Fibroblast of gingiva (primary cell): Measurements from ENCODE around the gene ZNF736.
"Not testable (repeated sequence)": the region's sequence is repeated elsewhere in the genome, so short reads cannot be mapped to it uniquely, and the experiment has no call there.

Experiments
- DNase-seq: peaks from one replicate; pipeline ENCODE4 v3.0.0-alpha.2; 2011; ENCODE audit warnings: low read depth

The ZNF736 gene

DNA sequence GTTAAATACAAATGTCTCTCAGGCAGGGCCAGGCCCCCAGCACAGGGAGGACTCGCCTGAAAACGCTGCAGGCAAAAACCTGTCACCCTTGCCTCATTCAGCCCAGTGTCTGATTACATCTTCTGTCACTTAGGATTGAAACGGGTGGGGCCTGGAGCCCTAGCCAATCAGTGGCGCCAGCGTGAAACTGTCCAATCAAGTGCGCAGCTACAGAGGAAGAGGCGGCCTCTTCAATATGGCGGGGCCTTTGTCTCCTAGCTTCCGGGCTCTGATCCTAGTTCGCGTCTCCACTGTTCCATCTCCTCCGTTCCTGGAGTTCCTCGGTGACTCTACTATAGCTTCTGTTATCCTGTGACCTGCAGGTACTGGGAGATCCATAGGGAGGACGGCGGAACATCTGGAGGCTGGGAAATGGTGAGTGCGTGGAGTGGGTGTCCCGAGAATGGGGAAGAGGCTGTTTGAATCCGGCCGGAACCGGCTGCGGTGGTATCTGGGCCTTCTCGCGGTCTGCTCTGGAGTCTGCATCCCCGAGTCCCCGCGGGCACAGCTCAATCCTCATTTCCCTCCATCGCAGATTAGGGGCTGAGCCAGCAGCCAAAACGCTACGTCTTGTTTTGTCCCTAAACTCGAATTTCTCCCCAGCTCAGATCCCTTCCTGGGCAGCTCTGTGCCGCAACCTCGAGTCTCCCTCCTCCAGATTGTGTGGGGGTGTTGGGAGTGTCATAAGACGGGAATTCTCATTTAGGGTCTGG lies at the start of gene ZNF736:
ZNF736 (plus strand) TSS at position 222 of the 752 bp plus-strand sequence; CDS start at position 412, 190 bp downstream.
- DNase-seq = peak; percentile 95

DNA sequence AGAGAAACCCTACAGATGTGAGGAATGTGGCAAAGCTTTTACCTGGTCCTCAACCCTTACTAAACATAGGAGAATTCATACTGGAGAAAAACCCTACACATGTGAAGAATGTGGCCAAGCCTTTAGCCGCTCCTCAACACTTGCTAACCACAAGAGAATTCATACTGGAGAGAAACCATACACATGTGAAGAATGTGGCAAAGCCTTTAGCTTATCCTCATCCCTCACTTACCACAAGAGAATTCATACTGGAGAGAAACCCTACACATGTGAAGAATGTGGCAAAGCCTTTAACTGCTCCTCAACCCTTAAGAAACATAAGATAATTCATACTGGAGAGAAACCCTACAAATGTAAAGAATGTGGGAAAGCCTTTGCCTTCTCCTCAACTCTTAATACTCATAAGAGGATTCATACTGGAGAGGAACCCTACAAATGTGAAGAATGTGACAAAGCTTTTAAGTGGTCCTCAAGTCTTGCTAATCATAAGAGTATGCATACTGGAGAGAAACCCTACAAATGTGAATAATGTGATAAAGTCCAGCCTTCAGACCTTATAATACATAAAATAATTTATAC lies 47.3 kb upstream of the ZNF736 start:
- no peak for DNase-seq

DNA sequence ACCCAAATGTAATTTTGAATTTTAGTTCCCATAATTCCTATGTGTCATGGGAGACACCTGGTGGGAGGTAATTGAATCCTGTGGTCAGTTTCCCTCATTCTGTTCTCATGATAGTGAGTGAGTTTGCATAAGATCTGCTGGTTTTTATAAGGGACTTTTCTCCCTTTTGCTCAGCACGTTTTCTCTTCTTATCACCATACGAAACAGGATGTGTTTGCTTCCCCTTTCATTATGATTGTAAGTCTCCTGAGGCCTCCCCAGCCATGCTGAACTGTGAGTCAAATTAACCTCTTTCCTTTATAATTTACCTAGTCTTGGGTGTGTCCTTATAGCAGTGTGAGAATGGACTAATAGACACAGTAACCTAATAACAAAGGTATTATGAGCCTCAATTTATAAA lies 36.1 kb upstream of the ZNF736 start:
- DNase-seq = no peak

DNA sequence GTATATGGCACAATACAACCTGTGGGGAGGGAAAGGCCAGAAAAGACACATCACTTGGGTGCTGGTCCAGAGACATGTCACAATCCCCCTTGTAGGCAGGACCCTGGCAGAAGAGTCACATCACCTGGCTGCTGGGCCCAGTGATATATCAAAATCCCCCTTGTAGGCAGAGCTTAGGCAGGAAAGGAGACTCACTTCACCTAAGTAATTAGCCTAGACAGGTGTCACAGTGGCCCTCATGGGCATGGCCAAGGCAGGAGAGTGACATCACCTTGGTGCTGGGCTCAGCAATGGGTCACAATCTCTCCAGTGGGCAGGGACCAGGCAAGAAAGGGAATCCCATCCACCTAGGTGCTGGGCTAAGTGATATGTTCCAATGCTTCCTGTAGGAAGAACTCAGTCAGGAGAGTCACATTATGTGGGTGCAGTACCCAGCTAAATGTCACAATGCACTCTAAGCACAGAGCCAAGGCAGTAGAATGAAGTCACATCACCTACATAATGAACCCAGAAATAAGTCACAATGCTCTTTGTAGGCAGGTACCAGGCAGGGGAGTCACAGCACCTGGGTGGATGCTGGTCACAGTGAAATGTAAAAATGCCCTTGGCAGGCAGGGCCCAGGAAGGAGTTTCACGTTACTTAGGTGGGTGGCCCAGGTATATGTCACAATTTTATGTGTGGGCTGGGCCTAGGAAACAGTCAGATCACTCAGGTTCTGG lies 18.9 kb upstream of the ZNF736 start:
- no peak for DNase-seq

DNA sequence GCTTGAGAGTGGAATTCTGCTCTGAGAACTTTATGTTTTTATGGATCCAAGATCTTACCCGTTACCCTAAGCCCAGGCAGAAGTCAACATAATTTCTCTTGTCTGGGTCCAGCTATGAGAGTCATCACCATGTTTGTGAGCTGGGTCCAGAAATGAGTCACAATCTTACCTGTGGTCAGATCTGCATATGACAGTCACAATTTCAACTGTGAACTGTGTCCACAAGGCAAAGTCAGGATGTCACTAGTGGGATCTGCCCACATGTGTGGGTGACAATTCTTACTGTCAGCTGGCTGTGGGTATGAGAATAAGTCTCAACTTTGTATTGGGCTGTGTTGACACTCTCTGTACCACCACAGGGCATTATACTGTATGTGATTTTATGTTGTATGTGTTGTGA lies 16.3 kb upstream of the ZNF736 start:
- DNase-seq = not testable (repeated sequence)

DNA sequence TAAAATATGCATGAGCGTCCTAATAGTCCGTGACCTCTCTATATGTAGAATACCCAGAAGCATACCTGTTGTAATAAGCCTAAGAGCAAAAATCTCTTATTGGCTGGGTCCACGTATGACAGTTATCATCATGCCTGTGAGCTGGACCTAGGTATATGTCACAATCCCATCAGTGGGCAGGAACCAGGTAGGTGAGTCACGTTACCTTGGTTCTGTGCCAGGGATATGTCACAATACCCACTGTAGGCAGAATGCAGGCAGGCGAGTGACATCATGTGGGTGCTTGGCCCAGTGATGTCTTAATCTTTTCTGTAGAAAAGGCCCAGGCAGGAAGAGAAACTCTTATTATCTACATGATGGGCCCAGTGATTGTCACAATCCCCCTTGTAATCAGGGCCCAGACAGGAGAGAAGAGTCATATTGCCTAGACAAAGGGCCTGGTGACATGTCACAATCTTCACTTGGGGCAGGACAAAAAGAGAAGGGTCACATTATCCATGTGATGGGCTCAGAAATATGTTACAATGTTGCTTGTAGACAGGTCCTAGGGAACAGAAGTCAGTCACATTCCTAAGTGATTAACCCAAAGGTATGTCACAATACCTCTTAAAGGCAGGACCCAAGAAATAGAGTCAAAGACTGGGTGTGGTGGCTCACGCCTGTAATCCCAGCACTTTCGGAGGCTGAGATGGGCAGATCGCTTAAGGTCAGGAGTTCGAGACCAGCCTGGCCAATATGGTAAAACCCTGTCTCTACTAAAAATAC lies 12.9 kb upstream of the ZNF736 start:
- DNase-seq = no peak

DNA sequence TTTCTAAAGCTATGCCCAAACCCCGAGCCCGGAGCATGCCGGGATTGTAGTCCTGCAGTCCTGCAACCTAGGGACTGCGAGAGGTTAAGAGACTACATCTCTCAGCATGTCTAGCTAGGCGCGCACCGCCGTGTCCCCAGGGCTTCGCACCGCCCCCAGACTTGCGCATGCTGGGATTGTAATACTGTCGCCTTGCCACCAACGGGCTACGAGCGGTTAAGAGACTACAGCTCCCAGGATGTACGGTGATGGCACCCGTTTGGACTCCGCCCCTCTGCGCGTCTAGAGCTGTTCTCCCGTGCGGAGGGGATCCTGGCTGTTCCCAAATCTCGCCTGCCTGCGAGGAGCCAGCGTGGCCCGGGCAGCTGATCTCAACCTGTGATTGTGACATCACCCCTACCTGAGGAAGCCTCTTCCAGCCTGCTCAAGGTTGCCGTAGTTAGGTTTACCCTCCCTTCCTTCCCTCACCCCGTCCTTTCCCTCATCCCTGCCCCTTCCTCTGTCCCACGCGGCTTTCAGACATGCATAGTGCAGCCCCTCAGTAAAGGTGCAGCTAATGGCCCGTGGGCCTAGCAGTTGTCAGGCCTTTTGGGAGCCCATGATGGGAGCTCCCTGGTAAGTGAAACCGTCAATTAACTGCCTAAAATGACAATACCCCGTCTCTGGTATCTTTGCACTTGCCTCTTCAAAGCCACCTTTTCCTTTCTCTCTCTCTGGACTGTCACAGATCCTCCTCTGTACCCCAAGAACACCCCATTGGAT lies 6.3 kb upstream of the ZNF736 start:
- DNase-seq = peak; percentile 96

DNA sequence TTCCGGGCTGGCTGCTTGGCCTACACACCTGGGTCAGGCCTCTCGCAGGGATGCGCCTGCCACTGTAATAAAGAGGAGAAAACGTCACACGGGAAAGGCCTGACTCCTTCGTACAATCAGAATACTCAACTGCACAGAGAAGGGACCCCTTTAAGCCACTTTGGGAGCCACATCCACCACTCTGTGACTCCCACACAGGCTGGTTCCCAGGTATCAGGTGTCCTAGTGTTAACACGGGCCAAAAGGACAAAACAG lies 5.8 kb upstream of the ZNF736 start:
- DNase-seq = no peak

DNA sequence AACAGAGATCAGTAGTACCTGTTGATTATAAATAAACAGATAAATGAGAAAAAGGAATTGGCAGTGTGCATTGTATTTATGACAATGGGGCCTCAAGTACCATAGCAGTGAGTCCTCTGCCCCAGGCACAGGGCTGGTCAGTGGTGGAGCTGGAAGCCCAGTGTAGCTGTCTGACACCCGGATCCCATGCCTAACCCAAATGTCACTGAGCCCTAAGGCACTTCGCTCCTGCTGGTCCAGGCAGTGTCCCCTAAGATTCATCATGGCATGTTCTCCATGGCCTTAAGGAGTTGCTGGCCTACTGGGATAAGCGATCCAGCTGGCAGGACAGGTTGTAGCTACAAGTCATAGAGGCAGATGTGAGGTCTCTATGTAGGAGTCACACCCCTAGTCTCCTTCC lies 3.3 kb upstream of the ZNF736 start:
- no peak for DNase-seq

DNA sequence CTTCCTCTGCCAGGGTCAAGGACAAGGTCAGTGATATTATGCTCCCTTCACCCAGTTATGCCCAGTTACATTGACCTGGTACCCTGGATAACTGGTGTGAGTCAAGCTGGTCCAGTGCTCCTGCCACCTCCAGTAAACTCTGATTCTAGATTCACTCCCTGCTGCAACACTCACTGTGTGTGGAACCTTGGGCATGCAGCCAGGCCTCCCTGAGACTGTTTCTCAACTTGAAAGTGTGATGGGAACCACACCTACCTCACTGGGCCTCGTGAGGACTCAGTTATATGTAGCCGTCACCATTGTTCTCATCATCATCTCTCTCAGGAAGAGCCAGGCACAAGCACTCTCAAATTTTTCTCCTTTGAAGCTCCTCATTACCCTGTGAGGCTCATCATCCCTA lies 935 bp upstream of the ZNF736 start:
- DNase-seq = no peak

DNA sequence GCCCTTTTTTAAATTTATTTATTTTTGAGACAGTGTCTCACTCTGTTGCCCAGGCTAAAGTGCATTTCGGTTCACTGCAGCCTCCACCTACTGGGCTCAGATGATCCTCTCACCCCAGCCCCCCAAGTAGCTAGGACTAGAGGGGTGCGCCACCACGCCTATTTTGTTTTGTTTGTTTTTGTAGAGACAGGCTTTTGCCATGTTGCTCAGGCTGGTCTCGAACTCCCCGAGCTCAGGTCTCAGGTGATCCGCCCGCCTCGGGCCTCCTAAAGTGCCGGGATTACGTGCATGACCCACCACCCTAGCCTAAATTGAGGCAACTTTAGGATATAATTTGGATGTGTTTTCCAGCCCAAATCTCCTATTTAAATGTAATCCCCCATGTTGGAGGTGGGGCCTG lies 805 bp downstream of the ZNF736 start:
- DNase-seq = no peak

DNA sequence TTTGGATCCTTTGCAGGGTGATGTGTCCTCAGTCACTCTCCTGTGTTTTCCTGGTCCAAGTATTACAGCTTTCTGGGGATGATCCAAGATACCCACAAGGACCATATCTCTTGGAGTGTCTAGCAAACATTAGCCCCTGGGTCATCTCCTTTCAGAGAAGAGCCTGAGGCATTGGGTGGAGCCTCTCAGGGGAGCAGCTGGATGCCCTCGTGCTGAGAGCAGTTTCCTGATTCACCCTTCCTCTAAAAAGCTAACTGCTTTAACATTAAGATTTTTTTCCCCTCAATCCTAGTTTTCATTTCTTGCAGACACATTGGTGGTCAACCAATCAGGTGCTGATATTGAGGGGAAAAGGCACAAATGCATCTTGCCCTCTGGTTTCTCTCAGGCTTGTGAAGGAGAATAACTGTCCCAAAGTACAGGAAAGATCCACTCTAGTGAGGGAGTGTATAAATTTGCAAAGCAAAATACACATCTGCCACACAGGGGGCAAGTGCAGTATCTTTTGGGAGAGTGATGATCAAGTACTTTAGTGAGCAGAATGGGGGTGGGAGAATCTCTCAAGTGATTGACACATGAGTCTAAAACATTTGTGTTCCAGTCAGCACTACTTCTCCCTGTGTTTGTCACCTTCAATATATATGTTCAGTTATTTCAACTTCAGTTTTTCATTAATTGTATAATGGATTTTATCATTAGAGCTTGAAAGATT lies 2.4 kb downstream of the ZNF736 start:
- not testable (repeated sequence) for DNase-seq

DNA sequence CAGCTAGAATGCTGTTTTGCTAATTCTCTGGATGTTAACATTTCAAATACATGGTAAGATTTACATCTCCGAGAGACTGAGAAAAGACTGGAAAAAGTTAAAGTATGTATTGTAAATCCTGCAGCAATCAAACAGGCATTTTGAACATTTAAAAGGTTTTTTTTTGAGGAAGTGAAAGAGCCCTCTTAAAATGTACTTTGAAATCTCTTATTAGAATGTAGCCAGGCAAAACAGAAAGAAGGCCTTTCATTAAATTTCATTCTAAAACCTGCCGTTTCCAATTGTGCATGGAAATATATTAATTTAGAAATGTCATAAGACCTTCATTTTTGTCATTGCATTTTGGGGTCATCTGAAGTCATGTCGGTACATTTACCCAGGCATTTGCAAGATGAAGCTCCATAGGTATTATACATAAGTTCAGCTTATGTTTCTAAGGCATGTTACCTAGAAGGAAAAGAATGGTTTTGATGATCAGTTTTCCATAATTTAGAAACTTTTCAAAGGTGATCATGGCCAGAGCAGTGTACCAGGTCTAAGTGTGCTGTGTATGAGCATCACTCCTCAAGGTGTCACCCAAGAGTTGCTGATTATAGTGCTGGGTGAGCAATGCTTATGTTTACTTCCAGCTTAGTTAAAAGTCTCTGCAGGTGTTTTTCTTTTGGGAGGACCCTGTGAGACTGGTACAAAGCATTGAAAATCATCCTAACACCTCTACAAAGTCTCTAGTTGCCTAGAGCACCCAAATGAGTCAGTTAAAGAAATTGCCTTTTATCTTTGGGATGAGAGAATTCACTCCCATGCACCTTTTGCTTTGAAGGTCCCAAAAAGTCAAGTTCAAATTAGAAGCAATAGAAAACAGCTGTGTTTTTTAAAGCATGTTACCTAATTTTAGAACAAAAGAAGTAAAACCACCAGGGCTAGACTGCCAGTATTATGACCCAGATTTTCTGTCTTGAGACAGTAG lies 7.1 kb downstream of the ZNF736 start:
- no peak for DNase-seq

DNA sequence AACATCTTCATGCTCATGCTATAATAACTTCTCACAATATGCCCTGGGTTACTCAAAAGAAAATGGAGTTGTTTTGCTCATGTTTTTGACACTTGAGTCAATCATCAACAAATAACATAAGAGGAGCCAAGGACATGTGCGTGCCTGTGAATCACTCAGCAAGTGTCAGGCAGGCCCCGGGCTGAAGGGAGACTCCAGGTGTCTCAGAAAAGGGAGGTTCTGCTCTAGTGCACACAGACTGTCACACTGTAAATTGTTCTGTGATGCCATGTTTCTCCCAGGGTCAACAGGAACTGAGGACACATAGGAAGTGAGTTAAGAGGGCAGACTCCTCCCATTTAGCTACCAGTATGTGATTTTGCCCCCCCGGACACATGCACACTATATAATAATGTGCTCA lies 10.4 kb downstream of the ZNF736 start:
- not testable (repeated sequence) for DNase-seq

DNA sequence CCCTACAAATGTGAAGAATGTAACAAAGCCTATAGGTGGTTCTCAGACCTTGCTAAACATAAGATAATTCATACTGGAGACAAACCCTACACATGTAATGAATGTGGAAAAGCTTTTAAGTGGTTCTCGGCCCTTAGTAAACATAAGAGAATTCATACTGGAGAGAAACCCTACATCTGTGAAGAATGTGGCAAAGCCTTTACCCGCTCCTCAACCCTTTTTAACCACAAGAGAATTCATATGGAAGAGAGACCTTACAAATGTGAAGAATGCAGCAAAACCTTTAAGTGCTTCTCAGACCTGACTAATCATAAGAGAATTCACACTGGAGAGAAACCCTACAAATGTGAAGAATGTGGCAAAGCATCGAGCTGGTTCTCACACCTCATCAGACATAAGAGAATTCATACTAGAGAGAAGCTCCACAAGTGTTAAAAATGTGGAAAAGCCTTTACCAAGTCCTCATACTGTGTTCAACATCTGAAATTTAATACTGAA lies 35.0 kb downstream of the ZNF736 start:
- DNase-seq = not testable (repeated sequence)

DNA sequence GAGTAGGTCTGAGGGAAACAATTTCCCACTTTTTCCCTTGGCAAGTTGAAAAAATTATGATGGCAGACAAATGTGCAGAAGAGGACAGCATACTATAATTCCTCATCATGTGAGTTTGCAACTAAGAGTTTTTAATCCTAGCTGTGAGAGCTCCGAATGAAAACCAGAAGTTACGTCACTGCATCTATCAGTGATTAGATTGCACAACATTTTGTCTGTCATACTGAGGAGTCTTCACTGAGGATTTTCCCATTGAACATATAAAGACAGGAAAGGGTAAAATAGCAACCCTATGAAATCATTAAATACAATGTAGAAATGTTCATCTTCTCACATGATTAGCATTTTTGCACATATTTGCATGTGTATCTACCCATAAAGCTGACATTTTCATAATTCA lies 45.8 kb downstream of the ZNF736 start:
- no peak for DNase-seq

DNA sequence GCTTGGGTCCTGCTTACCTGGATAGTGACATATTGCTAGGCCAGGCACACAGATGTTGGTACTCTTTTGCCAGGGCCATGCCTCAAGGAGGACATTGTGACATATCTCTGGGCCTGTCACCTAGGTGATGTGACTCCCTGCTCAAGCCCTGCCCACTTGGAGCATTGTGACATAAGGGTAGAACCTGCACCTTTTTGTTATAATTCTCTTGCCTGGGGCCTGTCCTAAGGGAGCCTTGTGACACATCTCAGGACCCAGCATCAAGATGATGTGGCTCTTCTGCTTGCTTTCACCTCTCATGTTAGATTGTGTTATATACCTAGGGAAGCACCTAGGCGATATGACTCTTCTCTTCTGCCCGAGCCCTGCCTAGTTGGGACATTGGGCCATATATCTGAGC lies 57.4 kb downstream of the ZNF736 start:
- no peak for DNase-seq

DNA sequence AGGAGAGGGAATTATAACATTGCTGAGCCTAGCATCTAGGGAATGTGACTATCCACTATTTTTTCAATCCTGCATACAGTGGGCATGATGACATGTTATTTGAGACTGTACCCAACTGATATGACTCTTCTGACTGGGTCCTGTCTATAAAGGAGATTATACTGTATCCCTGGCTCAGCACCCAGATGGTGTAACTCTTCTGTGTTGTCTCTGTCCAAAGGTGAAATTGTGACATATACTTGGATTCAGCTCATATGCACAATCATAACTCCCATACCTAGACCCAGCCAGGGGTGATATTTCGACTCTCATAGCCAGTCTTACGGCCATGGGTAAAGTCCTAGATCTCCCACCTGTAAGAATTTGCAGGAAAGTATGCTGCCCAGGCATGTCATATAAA lies 59.3 kb downstream of the ZNF736 start:
- DNase-seq = no peak

DNA sequence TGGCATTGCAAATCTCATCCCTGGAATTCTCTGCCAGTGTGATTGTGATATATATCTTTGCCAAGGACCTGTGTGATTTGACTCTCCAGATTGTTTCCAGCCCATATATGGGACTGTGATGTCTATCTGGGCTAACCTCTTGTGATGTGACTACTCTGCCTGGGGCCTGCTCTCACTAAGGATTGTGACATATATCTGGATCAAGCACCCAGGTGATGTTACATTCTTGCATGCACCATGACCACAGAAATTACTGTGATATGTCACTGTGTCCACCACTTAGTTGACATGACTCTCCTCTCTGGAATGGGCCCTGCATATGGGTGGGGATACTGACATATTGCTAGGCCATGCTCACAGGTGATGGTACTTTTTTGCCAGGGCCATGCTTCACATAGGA lies 86.6 kb downstream of the ZNF736 start:
- DNase-seq = no peak
